HTR-8/SVneo (cell line): ENCODE measurements around the gene SPOP.

ENCODE experiments used
- DNase-seq: peaks from one replicate; pipeline ENCODE4 v3.0.0; 2011; ENCODE audit warnings: low spot score, mixed read lengths; ENCODE audit not compliant: insufficient read length
- FAIRE-seq: peaks from 2 replicates; lab custom pipeline; 2011; peaks lifted over from hg19 to GRCh38; lab: Jason Lieb, UNC

The SPOP gene

DNA sequence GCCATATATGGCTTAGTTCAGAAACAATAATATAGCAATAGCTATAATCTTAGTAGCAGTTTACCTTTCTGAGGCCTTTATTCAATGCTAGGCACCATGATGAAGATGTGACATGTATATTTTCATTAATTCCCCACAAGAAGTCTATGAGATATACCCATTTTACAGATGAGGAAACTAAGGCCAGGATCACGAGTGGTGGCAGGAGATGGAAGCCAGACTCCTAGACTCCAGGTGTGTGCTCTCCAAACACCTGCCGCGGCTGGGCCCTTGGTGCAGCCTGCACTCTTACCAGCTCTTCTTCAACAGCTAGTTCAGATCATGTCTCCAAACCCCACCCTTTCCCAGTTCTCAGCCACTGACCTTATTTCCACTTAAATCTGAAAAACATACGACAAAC, 87.0 kb downstream of the SPOP start:
- DNase-seq (no peak), FAIRE-seq (no peak)

DNA sequence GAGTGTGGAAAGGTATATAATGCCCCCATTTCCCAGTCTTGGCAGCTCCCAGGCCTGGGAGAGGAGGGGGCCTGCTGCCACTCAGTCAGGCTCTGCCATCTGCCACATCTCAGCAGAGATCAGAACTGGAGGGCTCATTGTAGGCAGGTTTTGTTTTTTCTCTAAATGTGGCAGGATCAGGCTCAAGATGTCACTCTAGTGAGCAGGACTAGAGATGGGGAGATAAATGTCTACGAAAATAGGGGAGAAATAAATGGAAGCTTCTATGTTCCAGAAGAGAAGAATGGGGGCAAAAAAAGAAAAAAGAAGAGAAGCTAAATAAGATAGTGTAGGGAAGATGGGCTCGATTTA, 88.3 kb downstream of the SPOP start:
- FAIRE-seq (no peak), DNase-seq (no peak)

DNA sequence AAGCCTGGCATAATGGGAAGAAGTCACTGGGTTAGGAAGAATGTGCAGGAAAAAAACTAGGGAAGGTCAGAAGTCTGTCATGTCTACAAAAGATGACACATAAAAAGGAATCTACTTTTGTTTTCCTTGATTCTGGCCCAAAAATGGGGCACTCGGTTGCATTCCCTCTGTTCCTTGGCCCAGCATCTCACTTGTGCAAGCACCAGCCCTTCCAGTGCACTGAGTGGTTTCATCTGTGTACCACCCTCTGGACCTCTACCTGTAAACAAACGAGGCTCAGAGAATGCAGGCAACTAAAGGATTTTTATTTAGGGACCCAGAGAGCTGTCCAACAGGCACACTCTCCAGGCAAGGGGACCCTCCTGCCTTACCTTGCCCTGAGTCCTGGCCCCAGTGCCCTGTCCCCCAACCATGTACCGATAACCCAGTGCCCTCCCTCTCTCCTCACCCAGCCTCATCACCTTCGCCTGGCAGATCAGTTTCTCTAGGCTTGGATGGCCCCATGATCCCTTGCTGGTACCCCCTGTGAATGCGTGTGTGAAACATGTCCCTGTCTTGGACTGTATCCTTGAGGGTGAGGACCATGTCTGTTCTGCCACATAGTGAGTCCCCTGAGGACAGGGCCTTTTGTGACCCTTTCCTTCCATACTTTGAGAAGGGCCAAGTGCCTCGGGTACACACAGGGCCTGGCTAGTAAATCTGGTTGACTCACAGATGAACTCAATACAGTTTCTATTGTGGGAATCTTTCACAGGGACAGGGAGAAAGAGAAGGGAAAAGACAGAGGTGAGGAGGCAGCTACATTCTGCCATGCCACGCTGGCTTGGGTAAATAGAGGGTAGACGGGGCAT, 88.9 kb downstream of the SPOP start:
- DNase-seq = no peak
- FAIRE-seq = peak; percentile 72

DNA sequence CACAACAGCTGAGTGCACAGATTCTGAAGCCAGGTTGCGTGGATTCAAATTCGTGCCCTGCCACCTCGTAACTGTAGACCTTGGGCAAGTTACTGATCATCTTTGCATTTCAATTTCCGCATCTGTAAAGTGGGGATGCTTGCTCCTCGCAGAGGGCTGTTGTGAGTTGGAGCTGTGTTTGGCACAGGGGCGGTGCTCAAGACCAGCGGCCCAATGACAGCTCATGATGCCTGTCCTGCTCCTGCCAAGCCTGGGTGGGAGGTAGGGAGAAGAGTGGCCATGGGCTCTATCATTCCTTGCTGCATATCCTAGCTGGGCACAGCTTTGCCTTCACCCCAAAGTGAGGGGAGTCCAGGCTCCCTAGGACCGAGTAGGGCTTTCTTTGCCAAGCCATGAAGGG, 89.6 kb downstream of the SPOP start:
- DNase-seq (no peak), FAIRE-seq (peak; percentile 54)

DNA sequence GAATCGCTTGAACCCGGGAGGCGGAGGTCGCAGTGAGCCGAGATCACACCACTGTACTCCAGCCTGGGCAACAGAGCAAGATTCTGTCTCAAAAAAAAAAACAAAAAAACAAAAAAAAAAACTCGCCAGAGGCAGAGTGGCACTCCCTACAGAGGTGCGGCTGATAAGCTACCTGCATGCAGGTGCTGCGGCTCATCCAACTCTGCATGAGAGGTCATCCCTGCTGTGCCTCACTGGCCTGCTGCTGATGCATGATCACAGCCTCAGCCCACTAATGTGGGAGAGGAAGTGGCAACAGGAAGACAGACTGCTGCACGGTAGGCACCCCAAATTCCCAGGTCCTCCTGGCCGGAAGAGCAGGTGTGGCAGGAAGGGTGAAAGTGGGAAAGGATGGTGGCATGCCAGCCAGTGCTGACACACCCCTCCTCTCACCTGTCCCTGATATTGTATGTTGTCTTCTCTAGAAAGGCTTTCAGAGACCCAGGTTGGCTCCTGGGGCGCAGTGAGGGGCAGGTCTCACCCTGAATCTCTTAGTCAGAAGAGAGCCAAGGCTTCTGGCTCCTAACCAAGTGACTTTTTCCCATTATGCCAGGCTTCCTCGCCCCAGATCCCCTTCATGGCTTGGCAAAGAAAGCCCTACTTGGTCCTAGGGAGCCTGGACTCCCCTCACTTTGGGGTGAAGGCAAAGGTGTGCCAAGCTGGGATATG, 90.4 kb downstream of the SPOP start:
- FAIRE-seq = no peak
- no peak for DNase-seq

DNA sequence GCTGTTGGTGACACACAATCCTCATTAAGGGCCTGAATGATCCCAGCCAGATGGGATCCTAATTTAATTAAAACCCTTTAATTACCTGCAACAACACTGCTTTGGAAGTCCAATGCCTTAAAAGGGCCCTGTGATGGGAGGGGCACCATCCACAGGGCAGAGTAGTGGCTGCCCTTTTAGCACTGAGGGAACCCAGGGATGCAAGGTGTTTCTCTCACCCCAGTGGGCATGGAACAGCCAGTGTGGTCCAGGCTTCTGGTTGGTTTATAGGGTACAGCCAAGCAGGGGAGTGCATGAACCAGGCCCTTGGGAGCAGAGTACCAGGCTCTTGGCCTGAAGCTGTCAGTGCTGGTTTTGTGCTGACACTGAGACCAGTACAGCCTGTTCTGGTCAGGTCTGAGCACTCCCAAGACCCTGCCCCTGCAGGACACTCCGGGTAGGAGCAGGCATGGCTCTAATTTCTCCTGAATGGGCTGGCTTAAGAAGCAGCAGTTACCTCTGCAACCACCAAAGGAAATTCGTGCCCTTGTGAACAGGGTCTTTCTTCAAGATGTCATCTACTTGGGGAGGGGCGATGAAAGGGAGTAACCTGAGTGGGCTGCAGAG, 92.4 kb downstream of the SPOP start:
- peak; percentile 68 for FAIRE-seq
- DNase-seq = no peak

DNA sequence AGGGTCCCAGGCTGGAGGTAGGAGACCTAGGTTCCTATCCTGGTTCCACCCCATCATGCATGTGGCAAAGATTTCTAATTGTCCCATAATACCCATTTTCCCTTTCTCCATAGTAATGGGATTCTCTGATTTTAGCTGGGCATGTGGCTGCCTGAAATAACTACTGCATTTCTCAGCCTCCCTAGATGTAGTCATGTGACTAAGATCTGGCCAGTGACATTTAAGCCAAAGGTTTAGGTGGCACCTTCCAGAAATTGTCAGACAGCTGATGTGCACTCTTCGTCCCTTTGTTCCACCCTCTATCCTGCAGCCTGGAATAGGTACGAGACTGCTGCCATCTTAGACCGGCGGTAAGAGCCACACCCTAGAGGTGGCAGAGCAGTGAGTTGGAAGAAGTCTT, 94.0 kb downstream of the SPOP start:
- peak; percentile 60 for FAIRE-seq
- no peak for DNase-seq

DNA sequence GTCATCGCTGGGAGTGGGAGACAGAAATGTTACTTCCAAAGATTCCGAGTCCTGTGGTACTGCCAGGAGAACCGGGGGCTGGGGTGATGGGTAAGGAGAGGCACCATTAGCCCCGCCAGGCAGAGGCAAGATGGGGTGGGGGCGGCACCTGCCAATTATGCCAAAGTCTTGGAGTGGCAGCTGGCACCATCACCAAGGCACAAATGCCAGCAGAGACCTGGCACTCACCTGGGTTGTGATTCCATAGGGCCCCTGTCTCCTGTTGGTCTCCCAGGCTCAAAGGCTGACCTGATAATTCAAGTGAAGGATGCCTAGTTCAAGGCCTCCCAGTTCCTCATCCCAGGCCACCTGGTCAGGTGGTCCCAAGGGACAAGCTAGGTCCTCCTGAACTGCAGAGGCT, 94.7 kb downstream of the SPOP start:
- FAIRE-seq = peak; percentile 38
- DNase-seq = no peak

DNA sequence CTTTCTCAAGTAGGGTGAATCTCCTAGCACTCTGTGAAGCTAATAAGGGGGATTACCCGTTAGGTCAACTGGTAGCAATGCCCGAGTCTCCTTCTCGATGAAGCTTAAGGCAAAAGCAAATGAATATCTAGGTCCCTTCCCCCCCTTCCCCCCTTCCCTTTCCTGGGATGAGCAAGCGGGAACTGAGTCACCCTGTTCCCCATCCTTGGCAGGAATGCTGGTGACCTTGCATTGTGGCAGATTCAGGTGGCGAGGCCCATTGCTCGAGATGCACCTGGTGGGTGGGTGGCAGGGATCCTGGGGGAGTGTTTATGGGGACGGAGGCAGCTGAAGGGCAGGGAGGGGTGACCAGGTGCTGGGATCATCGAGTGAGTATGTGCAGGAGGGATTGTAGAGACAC, 95.1 kb downstream of the SPOP start:
- FAIRE-seq (peak; percentile 78), DNase-seq (peak; percentile 43)

DNA sequence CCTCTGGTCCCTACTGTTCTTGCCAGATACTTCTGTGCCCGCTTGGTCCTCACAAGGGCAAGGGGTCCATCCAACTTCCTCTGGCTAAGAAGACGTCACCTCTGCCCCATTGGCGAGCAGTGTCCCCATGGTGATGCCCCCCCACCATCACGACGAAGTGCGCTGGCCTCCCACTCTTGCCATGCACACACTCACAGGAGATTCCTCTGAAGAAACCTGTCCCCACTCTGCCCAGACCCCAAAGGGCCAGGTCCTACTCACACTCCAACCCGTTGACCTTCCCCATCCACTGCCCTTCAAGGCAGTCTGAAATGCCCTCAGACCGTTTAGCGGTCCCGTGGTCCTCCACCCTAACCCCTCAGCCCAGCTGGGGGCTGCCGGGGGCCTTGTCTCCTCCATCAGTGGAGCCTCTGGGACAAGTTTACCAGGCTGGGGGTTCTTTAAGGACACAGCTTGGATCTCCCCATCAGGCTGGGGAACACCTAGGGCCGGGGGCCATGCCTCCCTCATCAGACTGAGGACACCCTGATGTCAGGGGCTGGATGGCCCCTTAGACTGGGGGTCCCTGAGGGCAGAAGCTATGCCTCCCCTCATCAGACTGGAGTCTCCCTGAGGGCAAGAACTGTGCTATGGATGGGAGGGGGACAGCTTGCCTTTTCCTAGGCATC, 95.7 kb downstream of the SPOP start:
- FAIRE-seq = peak; percentile 4

DNA sequence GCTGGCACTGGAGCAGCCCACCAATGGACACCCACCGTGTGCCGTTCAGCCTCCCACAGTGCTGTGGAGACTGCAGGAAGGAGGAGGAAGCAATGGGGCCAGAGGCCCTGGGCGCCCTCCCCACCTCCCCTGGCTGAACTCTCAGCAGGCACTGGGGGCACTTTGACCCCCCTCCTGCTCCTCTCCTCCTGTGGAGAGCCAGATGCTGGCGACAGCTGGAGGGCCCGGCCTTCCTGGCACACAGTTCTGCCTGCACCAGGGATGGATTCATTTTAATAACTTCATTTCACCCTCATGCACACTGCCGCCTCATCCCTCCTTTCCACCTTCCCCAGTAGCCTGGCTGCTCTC, 96.3 kb downstream of the SPOP start:
- no peak for DNase-seq
- FAIRE-seq = peak; percentile 68

More for the DNA sequence above, 95.7 kb downstream of the SPOP start:
- no peak for DNase-seq

DNA sequence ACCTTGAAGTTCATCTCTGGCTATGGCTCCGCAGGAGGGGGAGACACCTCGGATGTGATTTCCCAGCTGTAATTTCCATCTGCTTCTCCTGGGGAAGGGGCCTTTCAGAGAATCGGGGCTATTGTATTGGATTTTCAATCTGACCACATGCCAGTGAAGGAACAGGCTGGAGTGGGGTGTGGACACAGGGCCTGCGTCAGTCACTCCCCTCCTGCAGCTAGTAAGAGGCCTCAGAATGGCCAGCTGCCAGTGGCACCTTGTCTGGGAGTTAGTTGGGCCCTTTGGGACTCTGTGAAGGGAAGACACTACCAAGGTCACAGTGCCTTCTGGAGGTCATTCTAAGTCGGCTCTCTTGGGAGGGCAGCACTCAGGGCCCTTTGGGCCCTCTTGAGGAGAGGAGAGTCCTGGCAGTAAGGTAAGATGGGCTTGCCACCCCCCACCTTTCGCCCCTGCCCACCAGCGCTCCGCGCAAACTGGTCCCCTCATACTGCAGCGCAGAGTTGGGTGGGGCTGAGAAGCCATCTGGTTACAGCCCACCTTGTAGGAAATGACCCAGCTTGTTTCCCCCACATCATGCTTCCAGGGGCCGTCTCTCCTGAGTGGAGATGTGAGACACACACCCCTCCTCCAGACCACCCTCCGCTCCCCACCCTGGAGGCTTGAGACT, 96.8 kb downstream of the SPOP start:
- FAIRE-seq = no peak
- DNase-seq = no peak

DNA sequence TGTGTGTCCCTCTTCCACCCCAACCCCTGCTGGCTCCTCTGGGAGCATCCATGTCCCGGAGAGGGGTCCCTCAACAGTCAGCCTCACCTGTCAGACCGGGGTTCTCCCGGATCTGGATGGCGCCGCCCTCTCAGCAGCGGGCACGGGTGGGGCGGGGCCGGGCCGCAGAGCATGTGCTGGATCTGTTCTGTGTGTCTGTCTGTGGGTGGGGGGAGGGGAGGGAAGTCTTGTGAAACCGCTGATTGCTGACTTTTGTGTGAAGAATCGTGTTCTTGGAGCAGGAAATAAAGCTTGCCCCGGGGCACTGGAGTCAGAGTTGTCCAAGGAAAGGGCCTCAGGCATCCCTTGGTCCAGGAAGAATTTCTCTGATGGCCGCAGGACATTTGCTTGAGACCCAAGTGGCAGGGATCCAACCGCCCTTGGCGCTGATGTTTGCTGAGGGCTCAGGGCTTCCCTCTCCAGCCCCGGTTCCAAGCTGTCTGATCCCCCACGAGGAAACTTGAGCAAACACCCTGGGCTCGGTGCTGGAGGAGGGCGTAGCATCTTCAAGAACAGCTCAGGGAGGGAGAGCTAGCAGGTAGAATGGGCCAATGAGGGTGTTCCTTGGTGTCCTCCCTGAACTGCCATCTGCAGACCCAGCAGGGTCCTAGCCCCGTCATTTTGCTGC, 97.7 kb downstream of the SPOP start:
- DNase-seq = no peak
- no peak for FAIRE-seq

DNA sequence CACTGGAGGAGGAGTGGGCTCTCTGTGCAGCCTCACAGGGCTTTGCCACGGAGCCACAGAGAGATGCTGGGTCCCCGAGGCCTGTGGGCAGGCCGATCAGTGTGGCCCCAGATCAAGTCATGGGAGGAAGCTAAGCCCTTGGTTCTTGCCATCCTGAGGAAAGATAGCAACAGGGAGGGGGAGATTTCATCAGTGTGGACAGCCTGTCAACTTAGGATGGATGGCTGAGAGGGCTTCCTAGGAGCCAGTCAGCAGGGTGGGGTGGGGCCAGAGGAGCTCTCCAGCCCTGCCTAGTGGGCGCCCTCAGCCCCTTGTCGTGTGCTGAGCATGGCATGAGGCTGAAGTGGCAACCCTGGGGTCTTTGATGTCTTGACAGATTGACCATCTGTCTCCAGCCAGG, 98.4 kb downstream of the SPOP start:
- FAIRE-seq = peak; percentile 76
- no peak for DNase-seq

DNA sequence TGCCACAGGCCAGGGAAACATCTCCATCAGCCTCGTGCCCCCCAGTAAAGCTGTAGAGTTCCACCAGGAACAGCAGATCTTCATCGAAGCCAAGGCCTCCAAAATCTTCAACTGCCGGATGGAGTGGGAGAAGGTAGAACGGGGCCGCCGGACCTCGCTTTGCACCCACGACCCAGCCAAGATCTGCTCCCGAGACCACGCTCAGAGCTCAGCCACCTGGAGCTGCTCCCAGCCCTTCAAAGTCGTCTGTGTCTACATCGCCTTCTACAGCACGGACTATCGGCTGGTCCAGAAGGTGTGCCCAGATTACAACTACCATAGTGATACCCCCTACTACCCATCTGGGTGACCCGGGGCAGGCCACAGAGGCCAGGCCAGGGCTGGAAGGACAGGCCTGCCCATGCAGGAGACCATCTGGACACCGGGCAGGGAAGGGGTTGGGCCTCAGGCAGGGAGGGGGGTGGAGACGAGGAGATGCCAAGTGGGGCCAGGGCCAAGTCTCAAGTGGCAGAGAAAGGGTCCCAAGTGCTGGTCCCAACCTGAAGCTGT, 98.9 kb downstream of the SPOP start:
- no peak for DNase-seq
- FAIRE-seq = peak; percentile 67

DNA sequence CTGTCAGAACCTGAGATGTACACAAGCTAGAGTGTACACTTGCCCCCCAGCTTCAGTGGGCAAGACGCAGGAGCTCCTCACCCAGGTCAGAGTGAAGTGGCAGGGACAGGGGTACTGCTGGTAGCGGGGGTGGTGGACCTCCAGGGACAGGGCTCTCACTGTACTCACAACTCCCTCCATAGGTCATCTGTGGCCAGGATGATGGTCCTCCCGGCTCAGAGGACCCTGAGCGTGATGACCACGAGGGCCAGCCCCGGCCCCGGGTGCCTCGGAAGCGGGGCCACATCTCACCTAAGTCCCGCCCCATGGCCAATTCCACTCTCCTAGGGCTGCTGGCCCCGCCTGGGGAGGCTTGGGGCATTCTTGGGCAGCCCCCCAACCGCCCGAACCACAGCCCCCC, 99.5 kb downstream of the SPOP start:
- peak; percentile 65 for FAIRE-seq
- no peak for DNase-seq

DNA sequence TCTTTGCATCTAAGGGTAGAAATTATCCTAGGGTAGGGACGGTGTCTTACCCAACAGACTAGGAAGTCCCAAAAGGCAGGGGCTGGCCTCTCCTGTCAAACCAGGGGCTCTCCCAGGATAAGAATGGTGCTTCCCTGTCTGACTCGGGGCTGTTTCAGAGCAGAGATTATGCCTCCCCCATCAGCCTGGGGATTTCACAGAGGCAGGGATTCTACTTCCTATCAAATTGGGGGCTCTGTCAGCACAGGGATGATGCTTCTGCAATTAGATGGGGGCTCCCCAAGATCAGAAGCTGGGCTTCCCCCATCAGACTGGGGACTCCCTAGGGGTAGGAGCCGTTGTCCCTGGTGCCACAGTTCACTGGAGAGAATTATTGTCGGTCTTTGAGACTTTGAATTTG, 99.9 kb downstream of the SPOP start:
- FAIRE-seq (no peak), DNase-seq (no peak)

DNA sequence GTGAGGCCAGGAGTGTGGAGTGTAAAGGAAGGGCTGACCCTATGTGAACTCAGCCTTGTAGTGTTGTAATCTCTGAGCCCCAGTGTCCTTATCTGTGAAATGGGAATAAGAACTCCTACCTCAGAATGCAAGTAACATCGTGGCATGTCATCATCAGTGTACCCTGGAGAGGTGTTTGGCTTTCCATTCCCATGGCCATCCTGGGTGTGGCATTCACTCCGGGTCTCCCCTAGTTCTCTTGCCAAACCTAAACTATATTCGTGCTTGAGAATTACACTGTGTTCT, 100.3 kb downstream of the SPOP start:
- FAIRE-seq = peak; percentile 48
- no peak for DNase-seq

DNA sequence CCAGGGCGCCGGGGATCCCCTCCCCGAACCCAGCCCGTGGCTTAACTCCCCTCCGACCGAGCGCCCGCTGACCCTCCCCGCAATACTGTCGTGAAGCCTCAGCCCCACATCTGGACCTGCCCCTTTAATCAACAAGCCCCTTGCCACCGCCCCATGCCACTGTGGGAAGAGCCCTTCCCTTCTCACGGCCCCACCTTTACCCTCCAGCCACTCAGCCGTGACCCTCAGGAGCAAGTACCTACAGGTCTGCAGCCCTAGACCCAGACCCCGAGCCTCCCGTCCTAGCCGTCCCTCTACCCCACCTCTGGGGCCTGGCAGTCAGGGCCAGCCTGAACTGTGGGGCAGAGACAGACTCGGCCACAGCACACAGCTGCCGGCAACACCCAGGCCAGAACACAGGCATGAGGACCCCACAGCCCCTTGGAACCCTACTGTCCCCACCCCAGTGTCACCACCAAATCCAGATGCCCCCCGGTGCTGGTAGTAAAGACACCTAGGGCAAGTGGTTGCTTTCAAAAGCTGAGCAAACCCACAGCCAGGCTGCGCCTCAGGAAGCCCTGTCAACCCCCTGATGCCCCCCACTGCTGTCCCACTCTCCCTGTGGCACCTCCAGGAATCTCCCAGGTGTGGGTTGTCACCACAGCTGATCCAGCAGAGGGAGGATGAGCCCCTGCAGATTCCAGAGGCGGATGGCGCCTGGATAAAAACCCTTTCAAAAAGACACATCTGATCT, 100.8 kb downstream of the SPOP start:
- no peak for DNase-seq
- FAIRE-seq = peak; percentile 76
